ENCODE data around the gene ACCSL.

ACCSL gene

GRCh38 chr11:44067266-44067665 is 19.5 kb downstream of the ACCSL start:
- no peak for TF ChIP-seq TEAD4 (IDR thresholded peaks at IDR 0.05)
- TF ChIP-seq EGR1 (IDR thresholded peaks at IDR 0.05): no peak
- TF ChIP-seq REST (IDR thresholded peaks at IDR 0.05; ENCODE audit: low read depth): no peak
- no peak for TF ChIP-seq USF1 (IDR thresholded peaks at IDR 0.05)
- no peak for TF ChIP-seq MAX (IDR thresholded peaks at IDR 0.05)
- TF ChIP-seq CREB1 (IDR thresholded peaks at IDR 0.05; ENCODE audit: low read depth): no peak
- no peak for TF ChIP-seq EP300 (IDR thresholded peaks at IDR 0.05; ENCODE audit: borderline replicate concordance)
- no peak for TF ChIP-seq TCF12 (IDR thresholded peaks at IDR 0.05; ENCODE audit: low read depth)
- no peak for TF ChIP-seq YY1 (IDR thresholded peaks at IDR 0.05; ENCODE audit: low read depth)
- no peak for TF ChIP-seq ZBTB7A (IDR thresholded peaks at IDR 0.05; ENCODE audit: low read depth)
- TF ChIP-seq NFIC (IDR thresholded peaks at IDR 0.05): no peak
- TF ChIP-seq FOXM1 (IDR thresholded peaks at IDR 0.05; ENCODE audit: borderline replicate concordance, low read depth): no peak
- TF ChIP-seq TAF1 (IDR thresholded peaks at IDR 0.05; ENCODE audit: low read depth): no peak
- TF ChIP-seq RAD21 (IDR thresholded peaks at IDR 0.05; ENCODE audit: low read depth): no peak

- no peak for TF ChIP-seq TAF1 (IDR thresholded peaks at IDR 0.05; ENCODE audit: low read depth)
- no peak for TF ChIP-seq CREB1 (IDR thresholded peaks at IDR 0.05; ENCODE audit: low read depth)
- no peak for TF ChIP-seq ZBTB7A (IDR thresholded peaks at IDR 0.05; ENCODE audit: low read depth)
- no peak for TF ChIP-seq FOXM1 (IDR thresholded peaks at IDR 0.05; ENCODE audit: borderline replicate concordance, low read depth)
- TF ChIP-seq EP300 (IDR thresholded peaks at IDR 0.05; ENCODE audit: borderline replicate concordance): no peak
- TF ChIP-seq RAD21 (IDR thresholded peaks at IDR 0.05; ENCODE audit: low read depth): no peak
- no peak for TF ChIP-seq TEAD4 (IDR thresholded peaks at IDR 0.05)
- TF ChIP-seq YY1 (IDR thresholded peaks at IDR 0.05; ENCODE audit: low read depth): no peak
- no peak for TF ChIP-seq TCF12 (IDR thresholded peaks at IDR 0.05; ENCODE audit: low read depth)
- no peak for TF ChIP-seq NFIC (IDR thresholded peaks at IDR 0.05)
- TF ChIP-seq REST (IDR thresholded peaks at IDR 0.05; ENCODE audit: low read depth): no peak
- TF ChIP-seq CEBPB (IDR thresholded peaks at IDR 0.05): no peak
- no peak for TF ChIP-seq EGR1 (IDR thresholded peaks at IDR 0.05)
- no peak for TF ChIP-seq USF1 (IDR thresholded peaks at IDR 0.05)
- no peak for TF ChIP-seq MAX (IDR thresholded peaks at IDR 0.05)
Observed at GRCh38 chr11:44068180-44068579, 20.4 kb downstream of the ACCSL start.

- TF ChIP-seq USF1 (IDR thresholded peaks at IDR 0.05): no peak
- TF ChIP-seq NFIC (IDR thresholded peaks at IDR 0.05): no peak
- TF ChIP-seq EGR1 (IDR thresholded peaks at IDR 0.05): no peak
- TF ChIP-seq YY1 (IDR thresholded peaks at IDR 0.05; ENCODE audit: low read depth): no peak
- no peak for TF ChIP-seq REST (IDR thresholded peaks at IDR 0.05; ENCODE audit: low read depth)
- no peak for TF ChIP-seq ZBTB7A (IDR thresholded peaks at IDR 0.05; ENCODE audit: low read depth)
- no peak for TF ChIP-seq TCF12 (IDR thresholded peaks at IDR 0.05; ENCODE audit: low read depth)
- no peak for TF ChIP-seq MAX (IDR thresholded peaks at IDR 0.05)
- no peak for TF ChIP-seq RAD21 (IDR thresholded peaks at IDR 0.05; ENCODE audit: low read depth)
- TF ChIP-seq FOXM1 (IDR thresholded peaks at IDR 0.05; ENCODE audit: borderline replicate concordance, low read depth): no peak
- no peak for TF ChIP-seq CREB1 (IDR thresholded peaks at IDR 0.05; ENCODE audit: low read depth)
- TF ChIP-seq EP300 (IDR thresholded peaks at IDR 0.05; ENCODE audit: borderline replicate concordance): no peak
- TF ChIP-seq TEAD4 (IDR thresholded peaks at IDR 0.05): no peak
- no peak for TF ChIP-seq CEBPB (IDR thresholded peaks at IDR 0.05)
- no peak for TF ChIP-seq TAF1 (IDR thresholded peaks at IDR 0.05; ENCODE audit: low read depth)
Observed at GRCh38 chr11:44071157-44071556, 23.4 kb downstream of the ACCSL start.

Measured in Ishikawa (cell line).